ENCODE data around the gene PCDHA1. TPM values are rescaled to one million over a fixed set of nuclear protein-coding genes. Genes with fewer than 3 reads are reported as not detected.
"Not testable (repeated sequence)": the region's sequence is repeated elsewhere in the genome, so short reads cannot be mapped to it uniquely, and the experiment has no call there.

Gene PCDHA1
- total and polyA plus RNA-seq, 8 donors = 0.06 to 0.14 (median 0.11) TPM; not detected in 4

- H3K9me3 ChIP-seq = peaks cover 0 to 20% of the 10 kb centered on the region in 2 donors
- H3K4me3 ChIP-seq = no peak within 1 kb of the TSS
- no peaks in the 10 kb centered on the region for H3K36me3 ChIP-seq
- H3K27ac ChIP-seq = no peak within 1 kb of the TSS
- intact Hi-C loops (cut with DNase I) = no loop called here
- no peaks in the 10 kb centered on the region for H3K4me1 ChIP-seq
- peak; percentile 13 to 14 for TF ChIP-seq CTCF (IDR thresholded peaks at IDR 0.05)
- peaks cover 4 to 52% of the 10 kb centered on the region in 2 donors for H3K27me3 ChIP-seq
- ATAC-seq (no peak), DNase-seq (no peak)
These were observed 55.3 kb downstream of the PCDHA1 start, which contains the start of gene PCDHA8 for GRCh38 chr5:140840978-140841962. Gene PCDHA8, plus strand, starts transcription at chr5:140841187. Its CDS starts 135 bp downstream, at chr5:140841322.

GRCh38 chr5:140842798-140843733 is 57.1 kb downstream of the PCDHA1 start:
- ATAC-seq = no peak
- Histone ChIP-seq H3K27me3 (peaks cover 4 to 39% of the 10 kb centered on the region in 2 donors), H3K27ac (no peak overlapping the region), H3K36me3 (no peaks in the 10 kb centered on the region), H3K4me1 (no peaks in the 10 kb centered on the region), H3K9me3 (peaks cover 0 to 17% of the 10 kb centered on the region in 2 donors), H3K4me3 (no peak overlapping the region)
- DNase-seq = peak in 1 of 4 donors; percentile 41
- no peak for TF ChIP-seq CTCF (IDR thresholded peaks at IDR 0.05)
- intact Hi-C loops (cut with DNase I) = no loop called here

GRCh38 chr5:140848139-140849102 is 62.5 kb downstream of the PCDHA1 start, which contains the start of gene PCDHA9:
Gene PCDHA9, plus strand, starts transcription at chr5:140848382. Its CDS starts 114 bp downstream, at chr5:140848496.
- ATAC-seq; H3K4me3 ChIP-seq; H3K27ac ChIP-seq; intact Hi-C loops (cut with DNase I); DNase-seq; H3K4me1 ChIP-seq; H3K36me3 ChIP-seq: not testable (repeated sequence)
- peaks cover 0 to 26% of the 10 kb centered on the region in 2 donors for H3K27me3 ChIP-seq
- peaks cover 0 to 12% of the 10 kb centered on the region in 2 donors for H3K9me3 ChIP-seq

- H3K4me1 ChIP-seq; intact Hi-C loops (cut with DNase I); H3K36me3 ChIP-seq; H3K4me3 ChIP-seq; ATAC-seq; H3K27ac ChIP-seq: not testable (repeated sequence)
- H3K27me3 ChIP-seq = peaks cover 0 to 25% of the 10 kb centered on the region in 2 donors
- peak in 1 of 4 donors; percentile 46 for DNase-seq
- H3K9me3 ChIP-seq = peaks cover 0 to 11% of the 10 kb centered on the region in 2 donors
These were observed 64.1 kb downstream of the PCDHA1 start for GRCh38 chr5:140849831-140850634.

All from left lung (tissue), 10 donors.